ENCODE data around the gene CAMSAP3.

CAMSAP3 gene

GRCh38 chr19:7612282-7613274 is 16.9 kb downstream of the CAMSAP3 start:
- DNase-seq (ENCODE audit: low read depth) = no peak

GRCh38 chr19:7614859-7615741 is 19.4 kb downstream of the CAMSAP3 start:
- no peak for DNase-seq (ENCODE audit: low read depth)

DNA sequence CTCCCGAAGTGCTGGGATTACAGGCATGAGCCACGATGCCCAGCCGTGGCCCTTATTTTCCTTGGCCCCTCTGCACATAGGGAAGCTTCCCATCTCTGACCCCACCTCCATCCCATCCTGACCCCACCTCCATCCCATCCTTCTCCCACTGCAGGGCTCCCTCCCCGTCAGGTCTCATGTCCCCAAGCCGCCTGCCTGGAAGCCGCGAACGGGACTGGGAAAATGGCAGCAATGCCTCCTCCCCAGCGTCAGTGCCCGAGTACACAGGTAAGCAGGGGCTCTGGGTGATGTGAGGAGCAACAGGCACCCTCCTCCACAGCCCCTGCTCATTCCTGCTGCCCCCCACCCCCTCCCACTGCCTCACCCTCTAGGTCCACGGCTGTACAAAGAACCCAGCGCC is 21.5 kb downstream of the CAMSAP3 start:
- no peak for DNase-seq (ENCODE audit: low read depth)

DNA sequence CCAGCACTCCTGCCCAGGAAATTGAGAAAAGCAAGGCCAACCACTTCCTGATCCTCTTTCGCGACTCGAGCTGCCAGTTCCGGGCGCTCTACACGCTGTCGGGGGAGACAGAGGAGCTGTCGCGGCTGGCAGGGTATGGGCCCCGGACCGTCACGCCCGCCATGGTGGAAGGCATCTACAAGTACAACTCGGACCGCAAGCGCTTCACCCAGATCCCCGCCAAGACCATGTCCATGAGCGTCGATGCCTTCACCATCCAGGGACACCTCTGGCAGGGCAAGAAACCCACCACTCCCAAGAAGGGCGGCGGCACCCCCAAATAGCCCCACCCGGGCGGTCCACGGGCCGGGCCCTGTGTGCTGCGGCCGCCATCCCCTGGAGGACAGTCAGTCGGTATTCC is 22.1 kb downstream of the CAMSAP3 start:
- DNase-seq (ENCODE audit: low read depth) = no peak

- DNase-seq (ENCODE audit: low read depth) = no peak
Measured at GRCh38 chr19:7618348-7618747, 22.7 kb downstream of the CAMSAP3 start.

DNA sequence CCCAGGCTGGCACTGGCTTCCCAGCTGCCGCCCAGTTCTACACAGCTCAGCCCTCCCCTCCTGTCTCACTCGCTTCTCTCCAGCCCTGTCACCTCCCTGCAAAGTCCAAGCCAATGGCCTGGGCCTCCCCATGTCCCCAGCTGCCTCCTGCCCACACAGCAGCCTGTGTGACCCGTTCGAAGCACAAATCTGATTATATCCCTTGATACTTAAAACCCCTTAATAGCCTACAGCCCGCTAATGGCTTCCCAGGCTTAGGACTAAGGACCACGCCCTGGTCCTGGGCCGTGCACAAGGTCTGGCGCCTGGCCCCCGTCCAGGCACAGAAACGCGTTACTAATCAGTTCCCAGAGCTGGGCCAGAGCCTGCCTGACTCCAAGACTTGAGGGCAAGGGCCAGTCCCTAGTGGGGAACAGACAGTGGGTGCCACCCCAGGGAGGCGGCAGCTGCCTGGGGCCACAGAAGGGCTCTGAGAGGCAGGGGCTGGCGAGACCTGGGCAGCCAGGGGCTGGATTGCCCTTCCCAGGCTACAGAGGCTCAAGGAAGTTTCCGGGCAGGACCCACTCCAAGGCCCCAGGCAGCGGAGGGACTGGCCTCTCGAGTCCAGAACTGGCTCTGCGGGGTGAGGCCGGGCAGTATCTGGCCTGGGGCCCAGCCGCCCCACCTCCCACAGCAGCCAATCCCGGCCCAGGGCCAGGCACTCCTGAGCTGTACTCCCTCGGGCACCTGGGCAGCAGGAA is 23.3 kb downstream of the CAMSAP3 start:
- no peak for DNase-seq (ENCODE audit: low read depth)

GRCh38 chr19:7619671-7620441 is 24.2 kb downstream of the CAMSAP3 start:
- no peak for DNase-seq (ENCODE audit: low read depth)

DNA sequence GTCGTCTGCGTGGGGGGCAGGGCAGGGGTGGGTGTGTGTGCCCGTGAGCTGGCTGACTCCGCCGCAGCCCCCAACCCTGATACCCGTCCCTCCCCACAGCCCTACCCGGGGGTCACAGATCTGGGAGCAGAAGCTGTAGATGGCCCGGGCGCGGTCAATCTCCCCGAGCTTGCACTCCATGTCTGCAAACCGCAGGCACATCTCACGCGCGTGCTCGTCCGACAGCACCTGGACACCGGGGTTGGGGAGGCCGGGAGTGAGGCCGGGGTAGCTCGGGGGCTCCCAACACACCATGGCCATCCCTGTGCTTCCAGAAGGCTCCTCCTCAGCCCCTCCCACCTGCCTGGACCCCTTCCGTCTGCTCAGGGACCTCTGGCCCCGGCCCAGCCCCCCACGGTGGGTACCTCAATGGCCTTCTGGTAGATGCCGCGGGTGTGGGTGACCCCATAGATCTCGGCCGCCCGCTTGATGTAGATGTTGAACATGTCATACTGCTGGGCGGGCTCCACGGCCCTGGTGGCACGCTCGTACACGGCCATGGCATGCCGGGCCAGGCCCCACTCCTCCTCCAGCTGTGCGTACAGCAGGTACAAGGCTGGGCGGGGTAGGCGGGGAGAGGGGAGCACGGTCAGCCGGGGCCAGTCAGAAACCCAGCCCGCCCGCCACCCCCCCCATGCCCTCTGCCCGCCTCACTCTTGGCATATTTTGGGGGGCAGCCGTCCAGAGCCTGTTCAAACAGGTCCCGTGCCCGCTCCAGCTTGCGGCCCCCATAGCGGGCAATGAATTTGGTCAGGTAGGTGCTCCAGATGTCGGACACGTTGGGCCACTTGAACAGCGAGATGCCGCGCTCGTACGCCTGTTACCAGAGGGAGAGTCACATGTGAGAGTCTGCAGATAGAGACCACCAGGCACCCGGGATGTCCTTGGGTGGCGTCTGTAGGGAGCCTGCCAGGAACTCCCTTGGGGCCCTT is 25.1 kb downstream of the CAMSAP3 start:
- DNase-seq (ENCODE audit: low read depth) = no peak

DNA sequence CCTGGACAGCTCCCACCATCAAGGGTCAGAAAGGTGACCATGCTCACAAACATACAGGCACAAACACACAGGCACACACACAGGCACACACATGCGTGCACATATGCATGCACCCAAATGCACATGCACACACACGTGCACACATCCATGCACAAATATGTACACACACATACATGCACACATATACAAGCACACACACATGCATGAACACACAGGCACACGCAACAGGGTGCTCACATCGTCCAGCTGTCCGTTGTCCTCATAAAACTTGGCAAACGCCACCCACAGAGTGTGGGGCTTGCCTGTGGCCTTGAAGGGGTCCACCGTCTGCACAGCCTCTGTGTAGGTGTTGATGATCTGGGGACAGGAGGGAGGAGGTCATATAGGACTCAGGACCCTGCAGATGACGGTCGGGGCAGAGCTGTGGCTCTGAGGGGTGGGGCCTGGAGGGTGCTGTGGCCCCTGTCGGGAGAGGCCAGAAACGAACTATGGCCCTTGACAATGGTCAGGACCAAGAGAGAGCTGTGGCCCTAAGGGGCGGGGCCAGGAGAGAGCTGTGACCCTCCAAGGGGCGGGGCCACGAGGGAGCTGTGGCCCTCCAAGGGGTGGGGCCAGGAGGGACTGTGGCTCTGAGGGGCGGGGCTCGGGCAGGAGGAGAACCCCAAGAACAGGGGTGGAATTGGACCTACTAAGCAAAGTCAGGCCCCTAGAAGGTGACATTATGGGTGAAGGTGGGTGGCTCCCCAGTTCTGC is 27.4 kb downstream of the CAMSAP3 start:
- DNase-seq (ENCODE audit: low read depth) = no peak

GRCh38 chr19:7623725-7624603 is 28.3 kb downstream of the CAMSAP3 start:
- no peak for DNase-seq (ENCODE audit: low read depth)

- no peak for DNase-seq (ENCODE audit: low read depth)
Measured at GRCh38 chr19:7624810-7625209, 29.1 kb downstream of the CAMSAP3 start.

GRCh38 chr19:7625763-7626372 is 30.2 kb downstream of the CAMSAP3 start:
- no peak for DNase-seq (ENCODE audit: low read depth)

GRCh38 chr19:7627166-7627565 is 31.5 kb downstream of the CAMSAP3 start:
- no peak for DNase-seq (ENCODE audit: low read depth)

DNA sequence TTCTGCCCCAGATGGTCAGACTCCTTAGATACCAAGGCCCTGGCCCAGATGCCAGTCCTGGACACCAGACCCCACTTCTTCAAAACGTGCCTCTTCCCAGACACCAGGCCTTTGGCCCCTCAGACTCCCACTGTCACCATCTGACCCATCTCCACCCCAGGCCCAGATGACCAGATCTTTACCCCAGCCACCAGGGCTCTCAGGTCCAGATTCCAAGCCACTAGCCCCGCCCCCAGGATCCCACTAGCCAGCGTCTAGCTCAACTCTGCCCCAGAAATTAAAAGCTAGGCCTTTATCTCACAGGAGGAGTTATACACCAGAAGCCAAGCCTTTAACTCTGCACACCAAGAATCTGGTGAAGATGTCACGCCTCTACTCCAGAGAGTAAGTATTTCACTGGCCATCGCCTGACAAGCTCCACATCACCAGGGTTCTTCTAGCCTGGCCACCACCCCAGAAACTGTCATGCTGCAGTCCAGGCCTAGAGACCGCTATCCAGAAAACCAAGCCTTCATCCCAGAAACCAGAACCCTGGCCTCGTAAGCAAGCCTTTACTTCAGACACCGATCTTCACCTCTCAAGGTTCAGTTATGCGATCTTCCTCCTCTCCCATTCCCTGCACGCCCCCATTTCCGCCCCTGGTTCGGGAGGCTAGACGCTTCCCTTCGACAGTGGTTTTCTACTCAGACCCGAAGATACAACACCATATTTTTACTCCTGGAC is 33.1 kb downstream of the CAMSAP3 start:
- DNase-seq (ENCODE audit: low read depth) = no peak

GRCh38 chr19:7629347-7630054 is 33.8 kb downstream of the CAMSAP3 start, which contains the start of the genes PET100 and XAB2:
Gene PET100 (plus strand): TSS chr19:7629793. CDS start chr19:7629834, 41 bp downstream.
Gene XAB2 (minus strand): TSS chr19:7629545. CDS start chr19:7629527, 18 bp downstream.
- DNase-seq (ENCODE audit: low read depth) = peak; percentile 98

GRCh38 chr19:7631577-7631976 is 35.9 kb downstream of the CAMSAP3 start:
- no peak for DNase-seq (ENCODE audit: low read depth)

Data from amniotic epithelial cell (primary cell).